ENCODE measurements around the gene STAT3. TPM values are rescaled to one million over a fixed set of nuclear protein-coding genes. Genes with fewer than 3 reads are reported as not detected.

Gene STAT3
- total and polyA plus RNA-seq, 2 donors (not counting 3 experiments of a cell fraction or from before 2014, with no cell fraction given), result 59.1 to 124 TPM

DNA sequence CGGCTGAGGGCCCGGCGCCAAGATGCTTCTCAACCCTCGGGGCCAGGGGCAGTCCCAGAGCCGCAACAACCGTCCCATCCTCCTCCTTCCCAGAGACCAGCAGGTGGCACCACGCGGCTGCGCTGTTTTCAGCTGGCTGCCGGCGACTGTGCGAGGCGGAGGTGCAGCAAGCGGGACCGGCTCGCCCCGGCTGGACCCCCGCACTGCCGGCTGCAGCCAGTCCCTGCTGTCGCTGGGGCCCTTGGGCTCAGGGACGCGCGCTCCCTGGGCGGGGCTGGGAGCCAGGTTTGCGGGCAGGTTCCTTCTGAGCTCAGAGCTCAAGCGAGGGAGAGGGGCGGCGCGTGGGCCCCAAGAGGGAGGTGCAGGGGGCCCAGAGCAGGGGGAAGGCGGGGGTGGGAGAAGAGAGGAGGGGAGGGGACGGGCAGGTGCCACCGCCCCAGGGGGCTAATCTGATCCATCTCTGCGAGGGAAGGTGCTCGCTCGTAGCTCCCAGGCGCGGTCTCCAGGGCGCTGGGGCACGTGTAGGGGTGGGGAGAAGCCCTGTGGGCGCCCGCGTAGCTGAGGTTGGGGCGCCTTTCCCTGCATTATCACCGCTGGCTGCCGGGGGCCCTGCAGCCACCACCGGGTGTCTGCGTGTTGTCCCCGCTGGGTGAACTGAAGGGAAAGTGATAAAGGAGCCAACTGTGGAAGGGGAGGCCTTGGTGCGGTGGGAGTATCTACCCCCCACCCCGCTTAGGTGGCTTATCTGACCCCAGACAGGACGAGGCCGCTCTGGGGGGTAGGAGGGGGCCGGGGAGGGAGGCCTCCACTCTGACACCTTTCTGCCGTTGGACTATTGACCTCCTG, 75.7 kb downstream of the STAT3 start:
- ChIA-PET CTCF (interaction anchor here (0.6 to 15.7 kb wide), 36 partner anchors 10 to 364 kb away, joined by 3 to 190 read pairs (median 4); partner anchors contain the start of genes CAVIN1, PLEKHH3 and STAT3), POLR2A (interaction anchor here (0.7 to 1.0 kb wide), 3 partner anchors 111 to 208 kb away, joined by 3 to 5 read pairs (median 4); partner anchors contain the start of gene CAVIN1)
- H3K4me2 ChIP-seq (ENCODE audit: insufficient read depth, low read length), result no peak overlapping the region
- H3K27ac ChIP-seq (ENCODE audit: insufficient read depth, low read depth, low read length), result no peak overlapping the region
- H3K4me1 ChIP-seq (ENCODE audit: control insufficient read depth, extremely low read depth, insufficient read depth, low read length), result peaks cover 43% of the 10 kb centered on the region
- intact Hi-C loops (cut with micrococcal nuclease) (loop anchor here (1.0 to 2.0 kb wide), 2 partner anchors 90 to 205 kb away; no protein-coding TSS in a partner anchor), dilution Hi-C loops (cut with MboI; ENCODE audit: extremely low pct_ligation_motif_present, low sequenced_read_pairs) (no loop called here)
- TF ChIP-seq, protein P1, sequence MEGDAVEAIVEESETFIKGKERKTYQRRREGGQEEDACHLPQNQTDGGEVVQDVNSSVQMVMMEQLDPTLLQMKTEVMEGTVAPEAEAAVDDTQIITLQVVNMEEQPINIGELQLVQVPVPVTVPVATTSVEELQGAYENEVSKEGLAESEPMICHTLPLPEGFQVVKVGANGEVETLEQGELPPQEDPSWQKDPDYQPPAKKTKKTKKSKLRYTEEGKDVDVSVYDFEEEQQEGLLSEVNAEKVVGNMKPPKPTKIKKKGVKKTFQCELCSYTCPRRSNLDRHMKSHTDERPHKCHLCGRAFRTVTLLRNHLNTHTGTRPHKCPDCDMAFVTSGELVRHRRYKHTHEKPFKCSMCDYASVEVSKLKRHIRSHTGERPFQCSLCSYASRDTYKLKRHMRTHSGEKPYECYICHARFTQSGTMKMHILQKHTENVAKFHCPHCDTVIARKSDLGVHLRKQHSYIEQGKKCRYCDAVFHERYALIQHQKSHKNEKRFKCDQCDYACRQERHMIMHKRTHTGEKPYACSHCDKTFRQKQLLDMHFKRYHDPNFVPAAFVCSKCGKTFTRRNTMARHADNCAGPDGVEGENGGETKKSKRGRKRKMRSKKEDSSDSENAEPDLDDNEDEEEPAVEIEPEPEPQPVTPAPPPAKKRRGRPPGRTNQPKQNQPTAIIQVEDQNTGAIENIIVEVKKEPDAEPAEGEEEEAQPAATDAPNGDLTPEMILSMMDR (IDR thresholded peaks at IDR 0.05; ENCODE audit: extremely low read depth in 1 of 2, insufficient read depth in 1 of 2, low read depth in 1 of 2, low read length in 2 of 2), result peak; percentile 67 to 88
- TF ChIP-seq GATA2 (IDR thresholded peaks at IDR 0.05; ENCODE audit: insufficient read depth, insufficient read length, low read depth, low read length) (no peak), EZH2 (IDR thresholded peaks at IDR 0.05; ENCODE audit: borderline replicate concordance, low read depth, low read length, severe bottlenecking) (no peak), POLR2AphosphoS5 (IDR thresholded peaks at IDR 0.05; ENCODE audit: insufficient read depth, low read depth, low read length) (peak; percentile 49), FOS (IDR thresholded peaks at IDR 0.05; ENCODE audit: borderline replicate concordance, insufficient read depth, low read length) (no peak), MYC (IDR thresholded peaks at IDR 0.05; ENCODE audit: low read depth, low read length) (no peak), POLR2A (IDR thresholded peaks at IDR 0.05; ENCODE audit: low read depth, low read length) (no peak), JUN (IDR thresholded peaks at IDR 0.05; ENCODE audit: borderline replicate concordance, insufficient read depth, insufficient read length, low read depth) (no peak)
- TF ChIP-seq, protein P2, sequence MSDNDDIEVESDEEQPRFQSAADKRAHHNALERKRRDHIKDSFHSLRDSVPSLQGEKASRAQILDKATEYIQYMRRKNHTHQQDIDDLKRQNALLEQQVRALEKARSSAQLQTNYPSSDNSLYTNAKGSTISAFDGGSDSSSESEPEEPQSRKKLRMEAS (IDR thresholded peaks at IDR 0.05; ENCODE audit: insufficient read depth, insufficient read length), result no peak
- FAIRE-seq (peak; percentile 86), DNase-seq (ENCODE audit: low read depth, low spot score) (peak; percentile 85)
- H3K9ac ChIP-seq (replicated peaks; ENCODE audit: extremely low read depth, insufficient read depth, low read length), result no peak overlapping the region
- no peaks in the 10 kb centered on the region for H3K9me1 ChIP-seq (replicated peaks; ENCODE audit: control insufficient read depth, extremely low read depth, insufficient read depth, low read length)
- no peaks in the 10 kb centered on the region for H4K20me1 ChIP-seq (replicated peaks; ENCODE audit: control insufficient read depth, extremely low read depth, insufficient read depth, low read length)
- H3K4me3 ChIP-seq (replicated peaks in 1 of 3; ENCODE audit: insufficient read depth in 1 of 3, low read depth in 1 of 3, low read length in 3 of 3), result no peak overlapping the region
- H3K9me3 ChIP-seq (replicated peaks; ENCODE audit: control insufficient read depth, insufficient read depth, low read length), result no peaks in the 10 kb centered on the region
- peaks cover 7 to 11% of the 10 kb centered on the region in 2 experiments for H3K36me3 ChIP-seq (ENCODE audit: control insufficient read depth in 2 of 2, extremely low read depth in 1 of 2, insufficient read depth in 2 of 2, low read length in 2 of 2)
- H3K27me3 ChIP-seq (ENCODE audit: control insufficient read depth in 2 of 2, insufficient read depth in 2 of 2, low read length in 2 of 2), result no peaks in the 10 kb centered on the region
- no peak overlapping the region for H2AFZ ChIP-seq (ENCODE audit: low read depth, low read length)
- no TSS peak for BruUV-seq (replicated peaks)
- H3K79me2 ChIP-seq (ENCODE audit: control insufficient read depth, insufficient read depth, low read length), result no peaks in the 10 kb centered on the region
